Neutrophil (primary cell): Measurements from ENCODE around the gene PANK1.
"Not testable (repeated sequence)": the region's sequence is repeated elsewhere in the genome, so short reads cannot be mapped to it uniquely, and the experiment has no call there.

Experiments
- H3K27ac ChIP-seq: fragments of 200-600 bp; sonication (generic); 2 replicates; pipeline ENCODE4 v1.5.1; 2016; ENCODE audit warnings: mild to moderate bottlenecking, moderate library complexity
- H3K27me3 ChIP-seq: fragments of 200-600 bp; sonication (generic); 2 replicates; pipeline ENCODE4 v1.6.0; 2016; ENCODE audit warnings: mild to moderate bottlenecking
- H3K36me3 ChIP-seq: fragments of 200-600 bp; sonication (generic); 2 replicates; pipeline ENCODE4 v1.5.1; 2017
- H3K4me1 ChIP-seq, 2 experiments: fragments of 200-600 bp in 1 of 2; sonication (generic) in 1 of 2; 1 replicate in 1 of 2; 2 replicates in 1 of 2; pipeline versions ENCODE4 v1.5.1 to v1.6.1; 2013 to 2016; ENCODE audit warnings: low read depth in 1 of 2, low read length in 1 of 2, mild to moderate bottlenecking in 1 of 2, moderate library complexity in 1 of 2; ENCODE audit not compliant: control insufficient read depth in 1 of 2, insufficient read depth in 1 of 2
- H3K4me3 ChIP-seq, 2 experiments: fragments of 200-600 bp in 1 of 2; sonication (generic) in 1 of 2; 1 replicate in 1 of 2; 2 replicates in 1 of 2; pipeline ENCODE4 v1.5.1; 2013 to 2016; ENCODE audit warnings: low read depth in 1 of 2, low read length in 1 of 2, mild to moderate bottlenecking in 1 of 2, moderate library complexity in 1 of 2
- H3K9me3 ChIP-seq: fragments of 200-600 bp; sonication (generic); 2 replicates; pipeline ENCODE4 v1.5.1; 2016
- TF ChIP-seq, protein P1 (sequence below): fragments of 200-600 bp; sonication (generic); IDR thresholded peaks from 2 replicates; pipeline ENCODE4 v1.5.1; 2016; ENCODE audit warnings: antibody characterized with exemption

Gene PANK1

GRCh38 chr10:89621438-89621837, 23.6 kb downstream of the PANK1 start:
- no peaks in the 10 kb centered on the region for H3K4me1 ChIP-seq
- H3K36me3 ChIP-seq = no peaks in the 10 kb centered on the region
- H3K27ac ChIP-seq = no peak overlapping the region
- no peaks in the 10 kb centered on the region for H3K27me3 ChIP-seq
- no peak overlapping the region for H3K4me3 ChIP-seq
- TF ChIP-seq, protein P1, sequence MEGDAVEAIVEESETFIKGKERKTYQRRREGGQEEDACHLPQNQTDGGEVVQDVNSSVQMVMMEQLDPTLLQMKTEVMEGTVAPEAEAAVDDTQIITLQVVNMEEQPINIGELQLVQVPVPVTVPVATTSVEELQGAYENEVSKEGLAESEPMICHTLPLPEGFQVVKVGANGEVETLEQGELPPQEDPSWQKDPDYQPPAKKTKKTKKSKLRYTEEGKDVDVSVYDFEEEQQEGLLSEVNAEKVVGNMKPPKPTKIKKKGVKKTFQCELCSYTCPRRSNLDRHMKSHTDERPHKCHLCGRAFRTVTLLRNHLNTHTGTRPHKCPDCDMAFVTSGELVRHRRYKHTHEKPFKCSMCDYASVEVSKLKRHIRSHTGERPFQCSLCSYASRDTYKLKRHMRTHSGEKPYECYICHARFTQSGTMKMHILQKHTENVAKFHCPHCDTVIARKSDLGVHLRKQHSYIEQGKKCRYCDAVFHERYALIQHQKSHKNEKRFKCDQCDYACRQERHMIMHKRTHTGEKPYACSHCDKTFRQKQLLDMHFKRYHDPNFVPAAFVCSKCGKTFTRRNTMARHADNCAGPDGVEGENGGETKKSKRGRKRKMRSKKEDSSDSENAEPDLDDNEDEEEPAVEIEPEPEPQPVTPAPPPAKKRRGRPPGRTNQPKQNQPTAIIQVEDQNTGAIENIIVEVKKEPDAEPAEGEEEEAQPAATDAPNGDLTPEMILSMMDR = no peak
- H3K9me3 ChIP-seq = peaks cover 13% of the 10 kb centered on the region

- not testable (repeated sequence) for H3K36me3 ChIP-seq, H3K27me3 ChIP-seq, H3K27ac ChIP-seq, H3K4me1 ChIP-seq, H3K4me3 ChIP-seq
- peaks cover 13% of the 10 kb centered on the region for H3K9me3 ChIP-seq
These were observed 24.7 kb downstream of the PANK1 start for GRCh38 chr10:89620296-89620695.

DNA sequence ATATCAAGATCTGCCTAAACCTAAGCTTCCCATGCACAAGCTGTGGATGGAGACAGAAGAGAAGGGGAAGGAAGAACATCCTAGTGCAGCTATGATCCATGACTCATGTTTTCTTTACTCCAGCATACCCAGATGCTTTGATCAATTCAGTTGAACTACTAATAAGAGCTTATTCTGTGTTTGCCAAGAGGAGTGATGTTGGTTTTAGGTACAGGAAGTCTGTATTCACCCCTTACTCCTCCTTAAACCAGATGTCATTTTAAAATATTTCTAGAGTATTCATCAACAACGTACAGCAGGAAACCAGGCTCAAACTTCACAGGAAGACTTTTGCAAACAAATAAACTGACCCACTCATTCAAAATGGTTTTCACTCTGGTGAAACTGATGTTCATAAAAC, 29.2 kb downstream of the PANK1 start:
- Histone ChIP-seq H3K4me3 (no peak overlapping the region), H3K36me3 (no peaks in the 10 kb centered on the region), H3K4me1 (no peaks in the 10 kb centered on the region), H3K27ac (no peak overlapping the region), H3K27me3 (no peaks in the 10 kb centered on the region), H3K9me3 (peaks cover 10% of the 10 kb centered on the region)
- TF ChIP-seq, protein P1 = no peak

- TF ChIP-seq, protein P1 = no peak
- no peaks in the 10 kb centered on the region for H3K27me3 ChIP-seq
- H3K27ac ChIP-seq = no peak overlapping the region
- H3K4me1 ChIP-seq = no peaks in the 10 kb centered on the region
- no peak overlapping the region for H3K4me3 ChIP-seq
- H3K9me3 ChIP-seq = peaks cover 2% of the 10 kb centered on the region
- no peaks in the 10 kb centered on the region for H3K36me3 ChIP-seq
These were observed 29.9 kb downstream of the PANK1 start for GRCh38 chr10:89615112-89615511.

- no peaks in the 10 kb centered on the region for H3K4me1 ChIP-seq
- no peaks in the 10 kb centered on the region for H3K27me3 ChIP-seq
- no peak overlapping the region for H3K27ac ChIP-seq
- H3K36me3 ChIP-seq = no peaks in the 10 kb centered on the region
- H3K4me3 ChIP-seq = no peak overlapping the region
- no peaks in the 10 kb centered on the region for H3K9me3 ChIP-seq
- TF ChIP-seq, protein P1 = no peak
These were observed 31.5 kb downstream of the PANK1 start for GRCh38 chr10:89613582-89613981.

- Histone ChIP-seq H3K27me3 (no peaks in the 10 kb centered on the region), H3K27ac (no peak overlapping the region), H3K4me1 (no peaks in the 10 kb centered on the region), H3K9me3 (no peaks in the 10 kb centered on the region), H3K36me3 (no peaks in the 10 kb centered on the region), H3K4me3 (no peak overlapping the region)
- TF ChIP-seq, protein P1 = no peak
These were observed 33.8 kb downstream of the PANK1 start for GRCh38 chr10:89611282-89611681.
